ENCODE data around the gene KLC4.
"Not testable (repeated sequence)": the region's sequence is repeated elsewhere in the genome, so short reads cannot be mapped to it uniquely, and the experiment has no call there.

The KLC4 gene

GRCh38 chr6:43036712-43037111 lies 22.7 kb upstream of the KLC4 start:
- DNase-seq (ENCODE audit: low read depth in 2 of 2), result no peak

GRCh38 chr6:43037197-43037596 lies 22.2 kb upstream of the KLC4 start:
- DNase-seq (ENCODE audit: low read depth in 2 of 2), result no peak

GRCh38 chr6:43037706-43038105 lies 21.7 kb upstream of the KLC4 start:
- DNase-seq (ENCODE audit: low read depth in 2 of 2), result no peak

- no peak for DNase-seq (ENCODE audit: low read depth in 2 of 2)
Observed at GRCh38 chr6:43038727-43039126, 20.7 kb upstream of the KLC4 start.

- DNase-seq (ENCODE audit: low read depth in 2 of 2), result no peak
Observed at GRCh38 chr6:43040542-43041257, 18.7 kb upstream of the KLC4 start.

GRCh38 chr6:43041475-43041874 lies 18.0 kb upstream of the KLC4 start:
- DNase-seq (ENCODE audit: low read depth in 2 of 2), result not testable (repeated sequence)

GRCh38 chr6:43043310-43043709 lies 16.1 kb upstream of the KLC4 start:
- no peak for DNase-seq (ENCODE audit: low read depth in 2 of 2)

- DNase-seq (ENCODE audit: low read depth in 2 of 2), result no peak
Observed at GRCh38 chr6:43045371-43045930, 14.0 kb upstream of the KLC4 start.

GRCh38 chr6:43047998-43048397 lies 11.4 kb upstream of the KLC4 start:
- DNase-seq (ENCODE audit: low read depth in 2 of 2), result no peak

- no peak for DNase-seq (ENCODE audit: low read depth in 2 of 2)
Observed at GRCh38 chr6:43050981-43051380, 8.4 kb upstream of the KLC4 start.

GRCh38 chr6:43052225-43052841 lies 7.1 kb upstream of the KLC4 start:
- DNase-seq (ENCODE audit: low read depth in 2 of 2), result no peak

GRCh38 chr6:43052842-43053544 lies 6.4 kb upstream of the KLC4 start:
- no peak for DNase-seq (ENCODE audit: low read depth in 2 of 2)

- DNase-seq (ENCODE audit: low read depth in 2 of 2), result peak; percentile 87 to 89
Observed at GRCh38 chr6:43053545-43054205, 5.8 kb upstream of the KLC4 start, which contains the start of gene CUL7. Gene CUL7, minus strand, starts transcription at chr6:43053851. Its CDS starts 1,063 bp downstream, at chr6:43052788.

GRCh38 chr6:43054206-43054943 lies 5.1 kb upstream of the KLC4 start:
- no peak for DNase-seq (ENCODE audit: low read depth in 2 of 2)

GRCh38 chr6:43055966-43056365 lies 3.5 kb upstream of the KLC4 start:
- no peak for DNase-seq (ENCODE audit: low read depth in 2 of 2)

- no peak for DNase-seq (ENCODE audit: low read depth in 2 of 2)
Observed at GRCh38 chr6:43058531-43058930, 900 bp upstream of the KLC4 start.

GRCh38 chr6:43060034-43060754 lies 763 bp downstream of the KLC4 start:
- no peak for DNase-seq (ENCODE audit: low read depth in 2 of 2)

- DNase-seq (ENCODE audit: low read depth in 2 of 2), result no peak
Observed at GRCh38 chr6:43060755-43061633, 1.6 kb downstream of the KLC4 start.

- DNase-seq (ENCODE audit: low read depth in 2 of 2), result no peak
Observed at GRCh38 chr6:43061861-43062260, 2.4 kb downstream of the KLC4 start.

- DNase-seq (ENCODE audit: low read depth in 2 of 2), result no peak
Observed at GRCh38 chr6:43062818-43063217, 3.4 kb downstream of the KLC4 start.
